GM12891 (cell line): ENCODE results near the gene WDR20.

Experiments used
- PAX5 ChIP-seq: IDR thresholded peaks from 2 replicates; pipeline ENCODE4 v1.6.1; 2011; ENCODE audit warnings: low read length, moderate library complexity, mild to moderate bottlenecking; ENCODE audit not compliant: insufficient read depth, severe bottlenecking
- POLR2A ChIP-seq: IDR thresholded peaks from 2 replicates; pipeline ENCODE4 v1.6.1; 2011; ENCODE audit warnings: low read depth, low read length, control low read depth
- POLR2AphosphoS5 ChIP-seq: IDR thresholded peaks from 2 replicates; pipeline ENCODE4 v1.6.1; 2011; ENCODE audit warnings: low read depth, low read length, control low read depth
- POU2F2 ChIP-seq: IDR thresholded peaks from 2 replicates; pipeline ENCODE4 v1.6.1; 2011; ENCODE audit warnings: low read depth, mild to moderate bottlenecking, control low read depth, low read length, moderate library complexity
- SPI1 ChIP-seq: IDR thresholded peaks from 2 replicates; pipeline ENCODE4 v1.6.1; 2011; ENCODE audit warnings: low read depth, low read length, control low read depth
- TAF1 ChIP-seq: IDR thresholded peaks from 2 replicates; pipeline ENCODE4 v1.6.1; 2011; ENCODE audit warnings: low read depth, low read length, control low read depth

GRCh38 chr14:102138961-102139285, 774 bp upstream of the WDR20 start:
- TF ChIP-seq POLR2A (no peak), TAF1 (no peak), SPI1 (no peak), POLR2AphosphoS5 (no peak), POU2F2 (no peak), PAX5 (no peak)
